Measurements from ENCODE around the gene HEATR3. TPM values are rescaled to one million over a fixed set of nuclear protein-coding genes. Genes with fewer than 3 reads are reported as not detected.

Gene HEATR3
- polyA plus RNA-seq, 3 donors, result 10.4 to 40.6 (median 10.7) TPM

DNA sequence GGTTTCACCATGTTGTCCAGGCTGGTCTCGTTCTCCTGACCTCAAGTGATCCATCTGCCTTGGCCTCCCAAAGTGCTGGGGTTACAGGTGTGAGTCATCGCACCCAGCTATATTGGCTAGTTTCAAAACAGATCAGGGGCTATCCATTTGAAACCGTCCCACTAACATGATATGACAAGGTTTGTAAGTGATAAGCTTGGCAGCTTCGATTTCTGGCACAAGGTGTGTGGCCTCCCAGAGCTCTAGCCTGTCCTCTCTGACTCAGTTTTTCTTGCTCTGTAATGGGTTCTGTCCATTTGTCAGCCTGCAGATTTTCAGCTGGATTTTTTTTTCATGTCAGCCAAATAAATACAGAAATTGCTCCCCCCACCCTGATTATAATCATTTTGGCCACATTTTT lies 55.5 kb downstream of the HEATR3 start:
- no peak overlapping the region for H3K4me3 Mint-ChIP-seq
- H3K9me3 Mint-ChIP-seq, result peaks cover 0 to 3% (median 0%) of the 10 kb centered on the region in 7 donors
- no peaks in the 10 kb centered on the region for H4K20me1 ChIP-seq (ENCODE audit: insufficient read depth, low read length)
- H3K27me3 Mint-ChIP-seq (ENCODE audit: low read depth in 3 of 3), result peaks cover 4 to 6% (median 5%) of the 10 kb centered on the region in 3 donors
- WGBS (ENCODE audit: insufficient coverage), result 75% methylated on average over 2 of the region's 4 CpGs
- H3K27ac ChIP-seq (ENCODE audit: low read depth in 1 of 2, low read length in 2 of 2), result no peak overlapping the region
- H2AFZ ChIP-seq (ENCODE audit: insufficient read depth, low read depth, low read length, poor library complexity, severe bottlenecking), result no peak overlapping the region
- no peaks in the 10 kb centered on the region for H3K79me2 ChIP-seq (ENCODE audit: insufficient read depth, low read length)
- H3K36me3 Mint-ChIP-seq, result no peaks in the 10 kb centered on the region
- H3K36me3 ChIP-seq (replicated peaks in 1 of 2; ENCODE audit: control insufficient read depth in 1 of 2, insufficient read depth in 2 of 2, low read length in 2 of 2), result no peaks in the 10 kb centered on the region
- intact Hi-C loops (cut with micrococcal nuclease), result no loop called here
- H3K4me1 Mint-ChIP-seq, result no peaks in the 10 kb centered on the region
- H3K4me1 ChIP-seq (ENCODE audit: control insufficient read depth in 1 of 2, insufficient read depth in 2 of 2, low read length in 2 of 2), result no peaks in the 10 kb centered on the region
- H3K27ac Mint-ChIP-seq, result peak overlapping the region in 1 of 7 donors; percentile 48
- TF ChIP-seq, protein P1, sequence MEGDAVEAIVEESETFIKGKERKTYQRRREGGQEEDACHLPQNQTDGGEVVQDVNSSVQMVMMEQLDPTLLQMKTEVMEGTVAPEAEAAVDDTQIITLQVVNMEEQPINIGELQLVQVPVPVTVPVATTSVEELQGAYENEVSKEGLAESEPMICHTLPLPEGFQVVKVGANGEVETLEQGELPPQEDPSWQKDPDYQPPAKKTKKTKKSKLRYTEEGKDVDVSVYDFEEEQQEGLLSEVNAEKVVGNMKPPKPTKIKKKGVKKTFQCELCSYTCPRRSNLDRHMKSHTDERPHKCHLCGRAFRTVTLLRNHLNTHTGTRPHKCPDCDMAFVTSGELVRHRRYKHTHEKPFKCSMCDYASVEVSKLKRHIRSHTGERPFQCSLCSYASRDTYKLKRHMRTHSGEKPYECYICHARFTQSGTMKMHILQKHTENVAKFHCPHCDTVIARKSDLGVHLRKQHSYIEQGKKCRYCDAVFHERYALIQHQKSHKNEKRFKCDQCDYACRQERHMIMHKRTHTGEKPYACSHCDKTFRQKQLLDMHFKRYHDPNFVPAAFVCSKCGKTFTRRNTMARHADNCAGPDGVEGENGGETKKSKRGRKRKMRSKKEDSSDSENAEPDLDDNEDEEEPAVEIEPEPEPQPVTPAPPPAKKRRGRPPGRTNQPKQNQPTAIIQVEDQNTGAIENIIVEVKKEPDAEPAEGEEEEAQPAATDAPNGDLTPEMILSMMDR (IDR thresholded peaks at IDR 0.05), result no peak
- no peak overlapping the region for H3K4me2 ChIP-seq (replicated peaks; ENCODE audit: extremely low read depth, low read length, poor library complexity, severe bottlenecking)
- H3K4me3 ChIP-seq (replicated peaks in 1 of 3; ENCODE audit: low read depth in 2 of 3, low read length in 3 of 3), result no peak overlapping the region
- no peak for DNase-seq
- no peaks in the 10 kb centered on the region for H3K9me3 ChIP-seq (replicated peaks in 1 of 2; ENCODE audit: control insufficient read depth in 1 of 2, insufficient read depth in 1 of 2, low read length in 2 of 2)
- no peak overlapping the region for H3K9ac ChIP-seq (ENCODE audit: insufficient read depth, low read length, poor library complexity, severe bottlenecking)
- no peaks in the 10 kb centered on the region for H3K27me3 ChIP-seq (ENCODE audit: control insufficient read depth in 2 of 2, insufficient read depth in 2 of 2, low read length in 2 of 2)

DNA sequence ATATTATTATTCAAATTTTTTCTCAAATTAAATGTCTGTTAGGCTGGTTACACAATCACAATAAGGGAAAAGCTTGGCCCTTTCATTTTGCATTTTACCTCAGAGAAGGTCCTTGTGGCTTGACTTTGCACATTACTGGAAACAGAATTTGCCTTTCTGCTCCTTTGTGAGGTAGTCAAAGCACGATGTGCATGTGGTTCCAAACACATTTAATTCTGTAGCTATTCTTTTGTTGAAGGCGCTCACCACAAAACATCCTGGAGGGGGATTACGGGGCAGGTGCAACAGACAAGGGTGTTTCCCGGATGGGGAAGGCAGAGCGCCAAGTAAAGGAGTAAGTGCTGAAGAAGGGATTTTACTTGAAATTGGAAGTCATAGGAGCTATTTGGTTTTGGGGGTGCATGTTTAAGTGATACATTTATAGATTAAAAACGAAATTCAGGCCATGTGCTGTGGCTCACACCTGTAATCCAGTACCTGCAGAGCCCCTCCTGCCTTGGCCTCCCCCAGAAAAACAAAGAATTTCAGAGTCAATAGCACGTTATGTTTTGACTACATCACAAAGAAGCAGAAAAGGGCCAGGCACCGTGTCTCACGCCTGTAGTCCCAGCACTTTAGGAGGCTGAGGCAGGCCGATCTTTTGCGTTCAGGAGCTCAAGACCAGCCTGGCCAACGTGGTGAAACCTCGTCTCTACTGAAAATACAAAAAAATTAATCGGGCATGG lies 56.1 kb downstream of the HEATR3 start:
- Histone ChIP-seq H3K4me1 (ENCODE audit: control insufficient read depth in 1 of 2, insufficient read depth in 2 of 2, low read length in 2 of 2) (no peaks in the 10 kb centered on the region), H3K27me3 (ENCODE audit: control insufficient read depth in 2 of 2, insufficient read depth in 2 of 2, low read length in 2 of 2) (no peaks in the 10 kb centered on the region), H2AFZ (ENCODE audit: insufficient read depth, low read depth, low read length, poor library complexity, severe bottlenecking) (no peak overlapping the region), H3K4me2 (replicated peaks; ENCODE audit: extremely low read depth, low read length, poor library complexity, severe bottlenecking) (no peak overlapping the region), H3K27ac (ENCODE audit: low read depth in 1 of 2, low read length in 2 of 2) (no peak overlapping the region), H3K9me3 (replicated peaks in 1 of 2; ENCODE audit: control insufficient read depth in 1 of 2, insufficient read depth in 1 of 2, low read length in 2 of 2) (no peaks in the 10 kb centered on the region), H3K4me3 (replicated peaks in 1 of 3; ENCODE audit: low read depth in 2 of 3, low read length in 3 of 3) (no peak overlapping the region), H3K36me3 (replicated peaks in 1 of 2; ENCODE audit: control insufficient read depth in 1 of 2, insufficient read depth in 2 of 2, low read length in 2 of 2) (no peaks in the 10 kb centered on the region), H4K20me1 (ENCODE audit: insufficient read depth, low read length) (no peaks in the 10 kb centered on the region), H3K79me2 (ENCODE audit: insufficient read depth, low read length) (no peaks in the 10 kb centered on the region), H3K9ac (ENCODE audit: insufficient read depth, low read length, poor library complexity, severe bottlenecking) (no peak overlapping the region)
- Mint-ChIP-seq H3K27ac (no peak overlapping the region), H3K36me3 (no peaks in the 10 kb centered on the region), H3K27me3 (ENCODE audit: low read depth in 3 of 3) (peaks cover 4 to 6% (median 4%) of the 10 kb centered on the region in 3 donors), H3K4me3 (no peak overlapping the region), H3K9me3 (peaks cover 0 to 3% (median 0%) of the 10 kb centered on the region in 7 donors), H3K4me1 (no peaks in the 10 kb centered on the region)
- 95% methylated on average over 12 of the region's 14 CpGs for WGBS (ENCODE audit: insufficient coverage)
- no peak for DNase-seq
- TF ChIP-seq, protein P1 (IDR thresholded peaks at IDR 0.05), result no peak
- intact Hi-C loops (cut with micrococcal nuclease), result no loop called here
